ENCODE results near the gene ZNF511. TPM values are rescaled to one million over a fixed set of nuclear protein-coding genes. Genes with fewer than 3 reads are reported as not detected.

Gene ZNF511
- total RNA-seq, 1 experiment from 2014 or later: 80.3 TPM

- no peak for DNase-seq (ENCODE audit: low spot score)
These were observed 44.7 kb downstream of the ZNF511 start for GRCh38 chr10:133353202-133353959.

DNA sequence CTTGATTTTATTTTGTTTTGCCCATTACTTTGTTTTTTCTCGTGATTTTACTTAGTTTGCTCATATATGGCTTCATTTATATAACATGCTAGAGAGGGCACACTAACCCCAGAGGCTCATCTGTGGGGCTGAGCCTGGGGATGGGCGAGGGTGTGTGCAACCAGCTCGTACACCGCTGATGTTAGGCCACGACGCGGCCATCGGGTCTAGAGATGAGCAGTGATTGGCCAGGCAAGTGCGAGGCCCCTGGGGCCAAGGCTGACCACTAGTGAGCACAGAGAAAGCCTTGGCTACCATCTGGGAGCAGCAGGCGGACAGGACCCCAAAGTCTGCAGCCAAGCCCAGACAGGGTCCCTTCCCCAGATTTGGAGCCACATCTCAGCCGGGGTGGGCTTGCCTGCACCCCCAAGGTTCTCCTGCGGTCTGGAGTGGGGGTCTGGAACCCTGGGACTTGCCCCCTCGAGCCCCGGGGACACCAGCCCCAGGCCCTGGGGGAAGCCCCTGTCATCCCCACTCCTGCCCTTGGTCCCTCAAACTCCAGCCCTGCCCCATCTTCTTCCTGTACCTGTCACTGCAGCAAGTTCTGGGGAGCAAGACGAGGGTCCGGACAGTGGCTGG is 45.4 kb downstream of the ZNF511 start:
- no peak for DNase-seq (ENCODE audit: low spot score)

DNA sequence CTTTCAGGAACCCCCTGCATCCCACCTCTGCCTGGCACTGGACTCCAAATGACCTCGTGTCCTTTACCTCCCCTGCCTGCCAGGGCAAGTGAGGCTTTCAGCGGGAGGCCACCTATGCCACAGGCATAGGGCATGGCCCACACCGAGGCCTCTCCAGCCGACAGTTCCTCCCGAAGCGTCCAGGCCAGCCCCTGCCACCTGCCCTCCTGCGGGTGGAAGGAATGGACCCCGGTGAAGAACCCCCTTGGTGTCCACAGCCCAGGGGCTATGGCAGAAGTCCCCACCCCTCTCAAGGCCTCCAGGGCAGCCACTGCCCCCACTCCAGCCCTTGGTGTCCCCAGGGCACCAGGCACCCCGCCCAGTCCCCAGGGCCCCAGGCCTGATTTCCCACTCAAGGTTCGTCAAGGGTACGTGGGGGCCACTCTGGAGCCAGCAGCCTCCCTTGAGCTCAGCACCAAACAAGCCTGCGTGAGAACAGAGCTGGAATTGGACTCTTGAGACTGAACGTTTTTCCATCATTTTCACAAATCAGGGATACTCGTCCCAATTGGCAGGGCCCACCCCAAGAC is 46.0 kb downstream of the ZNF511 start:
- no peak for DNase-seq (ENCODE audit: low spot score)

GRCh38 chr10:133355266-133355665 is 46.6 kb downstream of the ZNF511 start:
- no peak for DNase-seq (ENCODE audit: low spot score)

DNA sequence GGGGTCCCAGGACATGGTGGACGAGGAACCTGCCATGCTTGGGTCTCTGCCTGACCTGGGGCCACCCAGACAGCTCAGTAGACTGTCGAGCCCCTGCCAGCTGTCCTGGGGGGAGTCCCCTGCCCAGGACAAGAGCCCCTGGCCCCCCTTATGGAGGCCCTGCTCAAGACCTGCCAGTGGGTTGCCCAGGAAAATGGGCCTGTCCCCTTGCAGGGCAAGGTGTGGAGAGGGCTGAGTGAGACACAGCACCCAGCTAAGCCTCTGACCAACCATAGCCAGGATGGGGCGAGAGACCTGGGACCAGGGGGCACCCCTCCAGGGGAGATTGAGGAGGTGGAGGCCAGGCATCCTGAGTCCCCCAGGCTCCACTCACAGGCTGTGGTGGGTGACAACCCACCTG is 47.3 kb downstream of the ZNF511 start:
- DNase-seq (ENCODE audit: low spot score): no peak

DNA sequence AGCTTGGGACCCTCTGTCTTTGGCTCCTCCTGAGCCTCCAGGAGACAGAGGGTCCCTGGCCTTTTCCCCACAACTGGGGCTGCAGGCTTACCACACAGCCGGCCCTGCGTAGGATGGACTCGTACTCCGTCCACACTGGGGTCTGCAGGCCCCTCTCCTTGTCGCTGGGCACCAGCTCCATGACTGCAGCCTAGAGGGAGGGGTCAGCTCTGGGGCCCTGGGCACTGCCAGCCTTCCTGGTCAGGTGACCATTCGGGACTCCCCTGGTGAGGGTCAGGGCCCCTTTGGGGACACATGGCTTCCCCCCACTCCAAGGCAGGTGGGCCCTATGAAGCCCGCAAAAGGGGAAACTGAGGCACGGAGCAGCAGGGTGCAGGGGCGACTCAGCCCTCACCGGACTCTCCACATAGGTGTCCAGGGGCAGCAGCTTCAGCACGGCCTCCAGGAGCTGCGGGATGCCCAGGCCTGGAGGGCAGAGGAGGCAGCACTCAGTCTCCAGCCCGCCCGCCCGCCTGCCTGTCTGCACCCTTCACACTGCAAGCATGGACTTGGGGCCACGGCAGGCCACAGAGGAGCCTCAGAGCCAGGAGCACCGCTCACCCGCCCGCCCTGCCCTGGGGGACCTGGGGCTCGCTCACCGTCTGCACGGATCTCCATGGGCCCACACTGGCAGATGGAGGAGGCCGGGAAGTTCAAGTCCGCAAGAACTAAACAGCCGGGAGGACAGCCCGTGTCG is 48.0 kb downstream of the ZNF511 start:
- no peak for DNase-seq (ENCODE audit: low spot score)

DNA sequence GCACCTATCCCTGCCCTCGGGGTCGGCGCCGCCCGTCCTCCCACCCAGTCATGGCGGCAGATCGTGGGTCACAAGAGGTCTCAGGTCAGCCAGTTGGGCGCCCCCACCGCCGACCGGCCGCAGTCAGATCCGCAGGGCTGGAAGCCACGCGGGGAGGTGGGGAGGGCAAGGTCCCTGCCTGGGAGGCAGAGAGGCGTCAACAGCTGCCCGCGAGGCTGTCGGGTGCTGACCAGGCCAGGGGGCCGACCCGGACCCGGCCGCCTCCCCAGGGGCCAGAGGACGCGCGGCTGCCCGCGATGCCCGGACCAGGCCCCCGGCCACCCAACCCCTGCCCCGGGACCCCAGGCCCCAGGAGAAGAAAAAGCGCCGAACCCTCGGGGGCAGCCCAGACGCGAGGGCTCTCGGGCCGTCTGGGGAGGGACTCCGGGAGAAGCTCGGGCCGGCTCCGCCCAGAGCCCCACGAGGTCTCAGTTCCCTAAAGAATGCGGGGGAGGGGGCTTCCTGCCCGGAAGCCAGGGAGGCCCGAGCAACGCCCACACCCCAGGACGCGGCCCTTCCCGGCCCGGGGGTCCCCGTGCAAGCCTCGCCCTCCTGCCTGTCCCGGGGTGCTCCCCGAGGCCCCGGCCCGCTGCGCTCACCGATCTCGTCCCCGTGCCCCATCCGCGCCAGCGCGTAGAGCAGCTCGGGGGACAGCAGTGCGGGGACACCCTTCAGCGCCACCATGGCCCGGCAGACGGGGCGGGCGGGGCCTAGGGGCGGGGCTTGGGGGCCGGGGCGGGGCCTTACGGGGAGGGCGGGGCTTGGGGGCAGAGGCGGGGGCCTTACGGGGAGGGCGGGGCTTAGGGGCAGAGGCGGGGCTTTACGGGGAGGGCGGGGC is 48.8 kb downstream of the ZNF511 start, which contains the start of gene FUOM:
Gene FUOM (minus strand): TSS at position 735 of the 877 bp plus-strand sequence. CDS start 12 bp downstream, at position 723.
- peak; percentile 35 for DNase-seq (ENCODE audit: low spot score)

DNA sequence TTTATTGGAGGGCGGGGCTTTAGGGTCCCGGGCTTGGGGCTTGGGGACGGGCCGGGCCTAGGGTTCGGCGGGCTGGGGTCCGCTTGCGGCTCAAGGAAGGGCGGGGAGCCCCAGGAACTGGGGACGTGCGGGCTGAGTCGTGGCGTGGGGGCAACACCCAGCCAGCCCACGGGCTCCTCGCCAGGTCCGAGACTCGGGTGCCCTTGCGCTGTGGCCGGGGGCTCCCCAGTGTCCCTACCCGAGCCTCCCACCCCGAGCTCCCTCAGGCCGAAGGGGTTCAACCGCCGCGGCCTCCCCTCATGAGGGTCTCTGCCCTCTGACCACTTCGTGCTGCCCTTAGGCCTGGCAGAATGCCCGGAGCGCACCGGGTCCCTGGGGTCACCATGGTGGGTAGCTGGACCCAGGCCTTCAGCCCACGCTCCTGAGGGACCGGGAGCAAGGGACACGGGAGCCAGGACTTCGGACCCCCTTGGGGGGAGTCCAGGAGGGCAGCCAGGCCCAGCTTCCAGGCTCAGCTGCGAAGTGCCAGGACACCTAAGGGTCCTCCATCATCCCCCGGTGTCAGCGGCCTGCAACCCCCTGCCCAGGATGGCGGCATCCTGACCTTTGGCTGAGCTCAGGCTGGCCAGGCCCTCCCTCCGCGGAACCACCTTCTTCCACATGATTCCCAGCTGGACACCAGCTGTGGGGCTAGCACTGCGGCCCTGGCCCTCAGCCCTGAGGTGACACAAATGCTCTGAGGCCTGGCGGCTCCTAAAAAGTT is 49.6 kb downstream of the ZNF511 start:
- DNase-seq (ENCODE audit: low spot score): no peak

DNA sequence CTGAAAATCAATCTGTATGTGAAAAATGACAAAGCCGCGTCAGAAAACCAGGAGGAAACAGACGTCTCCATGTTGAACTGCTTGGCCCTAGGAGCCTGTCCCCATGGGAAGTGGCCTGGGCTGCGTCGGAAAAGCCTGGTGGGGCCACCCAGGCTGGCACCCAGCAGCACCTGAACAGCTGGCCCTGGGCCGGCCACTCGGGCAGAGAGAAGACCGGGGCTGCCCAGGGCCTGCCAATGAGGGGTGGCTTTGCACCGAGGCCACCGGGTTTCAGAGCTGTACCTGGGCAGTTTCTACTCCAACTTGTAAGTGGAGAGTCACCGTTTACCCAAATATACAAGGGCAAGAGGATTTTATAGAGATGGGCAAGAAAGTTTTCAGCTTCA is 50.2 kb downstream of the ZNF511 start:
- DNase-seq (ENCODE audit: low spot score): no peak

DNA sequence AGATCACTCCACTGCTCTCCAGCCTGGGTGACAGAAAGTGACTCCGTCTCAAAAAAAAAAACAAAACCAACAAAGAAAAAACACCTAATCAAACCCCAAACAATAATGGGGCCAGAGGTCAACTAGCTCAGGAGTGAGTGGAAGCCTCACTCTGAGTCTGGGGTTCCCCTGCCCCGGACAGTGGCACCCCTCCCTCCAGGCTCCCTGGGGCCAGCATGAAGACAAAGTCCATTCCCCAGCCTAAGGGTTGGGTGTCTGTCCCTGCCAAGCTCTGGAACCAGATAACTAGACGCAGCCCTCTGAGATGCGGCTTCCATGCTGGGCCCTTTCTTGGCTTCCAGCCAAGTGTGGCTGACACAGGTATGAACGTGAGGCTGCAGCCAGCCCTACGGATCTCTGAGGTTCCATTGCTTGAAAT is 50.8 kb downstream of the ZNF511 start:
- DNase-seq (ENCODE audit: low spot score): peak; percentile 81

DNA sequence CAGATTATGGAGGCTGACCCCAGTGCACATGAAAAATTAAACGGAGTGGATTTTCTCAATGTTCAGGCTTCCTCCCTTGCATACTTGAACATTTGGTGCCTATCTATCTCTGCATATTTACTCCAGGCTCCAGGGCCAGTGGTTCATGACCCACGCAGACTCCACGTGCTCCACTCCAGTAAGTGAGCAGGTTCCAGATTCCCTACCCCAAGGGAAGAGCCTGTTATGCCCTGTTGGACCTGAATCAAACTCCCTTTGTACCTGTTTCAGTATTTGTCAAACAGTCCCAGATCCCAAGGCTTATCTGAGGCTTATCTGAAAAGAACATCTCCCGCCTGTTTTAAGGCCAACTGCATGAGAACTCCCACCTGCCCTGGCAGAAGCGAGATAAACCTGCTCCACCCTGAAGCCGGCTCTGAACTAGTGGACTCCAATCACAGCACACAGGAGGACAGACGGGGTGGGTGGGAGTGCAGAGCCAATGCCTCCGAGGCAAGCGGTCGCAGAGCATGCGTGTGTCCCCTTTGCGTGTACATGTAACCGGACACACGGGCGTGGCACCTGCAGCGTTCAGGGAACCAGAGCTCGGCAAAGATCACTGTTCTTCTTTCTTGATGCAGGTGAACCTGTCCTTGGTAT is 51.4 kb downstream of the ZNF511 start:
- peak; percentile 36 for DNase-seq (ENCODE audit: low spot score)

GRCh38 chr10:133361227-133361626 is 52.5 kb downstream of the ZNF511 start:
- no peak for DNase-seq (ENCODE audit: low spot score)

- no peak for DNase-seq (ENCODE audit: low spot score)
These were observed 53.2 kb downstream of the ZNF511 start for GRCh38 chr10:133361773-133362441.

Small RNA genes within 50 kb of the gene (small RNA-seq; reads per million reads assigned to genes)
- not detected for gene BANF1P2

Other genes starting within 250 kb of the ZNF511 start
- gene ADGRA1, start 221.0 kb upstream of the ZNF511 start, total RNA-seq (2014; rRNA removed; shearing (Covaris generic)): not detected in 2 replicates
- 0.08 TPM in 1 of 2 replicates, not detected in the other for gene KNDC1, start 148.7 kb upstream of the ZNF511 start, total RNA-seq (2014; rRNA removed; shearing (Covaris generic))
- not detected in 2 replicates for gene UTF1, start 78.7 kb upstream of the ZNF511 start, total RNA-seq (2014; rRNA removed; shearing (Covaris generic))
- gene VENTX, start 71.1 kb upstream of the ZNF511 start, total RNA-seq (2014; rRNA removed; shearing (Covaris generic)): not detected in 2 replicates
- 73.5 and 78.5 TPM in 2 replicates for gene ADAM8, start 32.0 kb upstream of the ZNF511 start, total RNA-seq (2014; rRNA removed; shearing (Covaris generic))
- 87.7 and 88.4 TPM in 2 replicates for gene TUBGCP2, start within 50 bp of the ZNF511 start, total RNA-seq (2014; rRNA removed; shearing (Covaris generic))
- not detected in 2 replicates for gene CALY, start 28.0 kb downstream of the ZNF511 start, total RNA-seq (2014; rRNA removed; shearing (Covaris generic))
- 25.0 and 36.5 TPM in 2 replicates for gene PRAP1, start 38.5 kb downstream of the ZNF511 start, total RNA-seq (2014; rRNA removed; shearing (Covaris generic))
- 59.7 and 60.8 TPM in 2 replicates for gene FUOM, start 49.1 kb downstream of the ZNF511 start, total RNA-seq (2014; rRNA removed; shearing (Covaris generic))
- gene ECHS1, start 64.4 kb downstream of the ZNF511 start, total RNA-seq (2014; rRNA removed; shearing (Covaris generic)): 160 and 179 TPM in 2 replicates
- gene PAOX, start 70.3 kb downstream of the ZNF511 start, total RNA-seq (2014; rRNA removed; shearing (Covaris generic)): 4.7 and 5.6 TPM in 2 replicates
- 44.3 and 56.9 TPM in 2 replicates for gene MTG1, start 85.2 kb downstream of the ZNF511 start, total RNA-seq (2014; rRNA removed; shearing (Covaris generic))
- gene SPRN, start 115.7 kb downstream of the ZNF511 start, total RNA-seq (2014; rRNA removed; shearing (Covaris generic)): not detected in 2 replicates
- 0.68 and 2.2 TPM in 2 replicates for gene SCART1, start 145.0 kb downstream of the ZNF511 start, total RNA-seq (2014; rRNA removed; shearing (Covaris generic))
- not detected in 2 replicates for gene CYP2E1, start 218.4 kb downstream of the ZNF511 start, total RNA-seq (2014; rRNA removed; shearing (Covaris generic))

Measured in HT-29 (cell line).